Measurements from ENCODE around the gene EDN1.
"Not testable (repeated sequence)": the region's sequence is repeated elsewhere in the genome, so short reads cannot be mapped to it uniquely, and the experiment has no call there.

Gene EDN1

DNA sequence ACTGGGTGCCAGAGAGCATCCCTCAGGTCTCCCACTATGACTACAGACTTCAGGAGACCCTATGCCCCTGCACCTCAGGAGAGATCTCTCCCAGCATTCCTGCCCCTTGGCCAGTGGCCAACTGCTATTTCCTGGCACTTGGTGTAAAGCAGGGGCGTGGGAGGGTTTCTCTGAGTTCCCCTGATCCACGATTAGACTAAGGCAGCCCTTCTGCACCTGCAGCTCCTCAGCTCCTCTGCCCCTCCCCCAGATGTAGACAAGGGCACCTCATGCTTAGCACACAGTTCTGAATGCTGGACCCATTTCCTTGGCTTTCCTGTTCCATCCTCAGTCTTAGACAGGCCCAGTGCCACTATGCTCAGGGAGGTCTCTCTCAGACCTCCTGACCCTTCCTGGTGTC lies 28.6 kb downstream of the EDN1 start:
- DNase-seq (ENCODE audit: low read depth, low spot score), result no peak
- H3K36me3 ChIP-seq (ENCODE audit: insufficient read depth, low read length), result no peaks in the 10 kb centered on the region
- TF ChIP-seq POLR2AphosphoS5 (IDR thresholded peaks at IDR 0.05; ENCODE audit: borderline replicate concordance, low read depth, low read length) (no peak), FOXP2 (optimal IDR thresholded peaks at IDR 0.05; ENCODE audit: control extremely low read depth, extremely low read length, insufficient read depth) (no peak), EZH2 (IDR thresholded peaks at IDR 0.05) (no peak)

DNA sequence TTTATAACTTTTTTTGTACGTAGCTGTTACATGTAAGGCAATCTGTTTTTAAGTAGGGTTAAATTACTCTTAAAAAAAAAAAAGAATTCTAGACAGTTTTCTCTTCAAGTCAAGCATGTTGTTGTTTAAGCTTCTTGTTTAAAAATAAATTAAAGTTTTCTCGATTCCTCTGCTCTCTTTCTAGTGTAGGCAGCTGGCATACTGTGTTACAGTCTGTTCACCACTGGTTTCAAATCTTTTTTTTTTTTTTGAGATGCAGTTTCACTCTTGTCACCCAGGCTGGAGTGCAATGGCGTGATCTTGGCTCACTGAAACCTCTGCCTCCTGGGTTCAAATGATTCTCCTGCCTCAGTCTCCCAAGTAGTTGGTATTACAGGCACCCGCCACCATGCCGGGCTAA lies 29.9 kb downstream of the EDN1 start:
- H3K27ac ChIP-seq; DNase-seq (ENCODE audit: low read depth, low spot score); H3K9me3 ChIP-seq (ENCODE audit: low read depth, low read length): not testable (repeated sequence)

More for the DNA sequence above, 28.6 kb downstream of the EDN1 start:
- Histone ChIP-seq H3K9ac (ENCODE audit: insufficient read length) (no peak overlapping the region), H3K9me3 (ENCODE audit: low read depth, low read length) (no peaks in the 10 kb centered on the region), H3K27ac (no peak overlapping the region), H3K4me3 (no peak overlapping the region)

DNA sequence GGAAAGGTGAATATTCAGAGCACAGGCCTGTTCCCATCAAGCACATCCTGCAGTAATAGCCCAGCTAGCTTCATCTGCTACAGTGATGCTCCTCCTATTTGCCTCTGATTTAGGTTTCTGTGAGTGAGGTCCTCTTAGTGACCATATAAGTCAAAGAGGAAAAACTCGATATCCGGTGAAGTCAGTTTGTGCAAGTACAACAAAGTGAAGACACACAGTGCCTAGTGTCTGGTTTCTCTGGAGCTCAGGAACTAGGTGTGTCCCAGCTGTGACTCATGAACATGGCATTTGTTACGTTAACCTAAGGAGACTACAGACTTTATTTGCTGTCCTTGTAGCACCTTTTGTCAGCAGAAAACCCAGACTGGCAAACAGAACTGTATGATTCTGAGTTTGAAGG lies 33.9 kb downstream of the EDN1 start:
- H3K9ac ChIP-seq (ENCODE audit: insufficient read length), result no peak overlapping the region
- H3K9me3 ChIP-seq (ENCODE audit: low read depth, low read length), result no peaks in the 10 kb centered on the region
- no peak overlapping the region for H3K27ac ChIP-seq
- no peak overlapping the region for H3K4me3 ChIP-seq
- TF ChIP-seq FOXP2 (optimal IDR thresholded peaks at IDR 0.05; ENCODE audit: control extremely low read depth, extremely low read length, insufficient read depth) (no peak), EZH2 (IDR thresholded peaks at IDR 0.05) (no peak), POLR2AphosphoS5 (IDR thresholded peaks at IDR 0.05; ENCODE audit: borderline replicate concordance, low read depth, low read length) (no peak)
- no peaks in the 10 kb centered on the region for H3K36me3 ChIP-seq (ENCODE audit: insufficient read depth, low read length)
- DNase-seq (ENCODE audit: low read depth, low spot score), result no peak

More for the DNA sequence above, 29.9 kb downstream of the EDN1 start:
- H3K9ac ChIP-seq (ENCODE audit: insufficient read length); H3K4me3 ChIP-seq; H3K36me3 ChIP-seq (ENCODE audit: insufficient read depth, low read length): not testable (repeated sequence)

DNA sequence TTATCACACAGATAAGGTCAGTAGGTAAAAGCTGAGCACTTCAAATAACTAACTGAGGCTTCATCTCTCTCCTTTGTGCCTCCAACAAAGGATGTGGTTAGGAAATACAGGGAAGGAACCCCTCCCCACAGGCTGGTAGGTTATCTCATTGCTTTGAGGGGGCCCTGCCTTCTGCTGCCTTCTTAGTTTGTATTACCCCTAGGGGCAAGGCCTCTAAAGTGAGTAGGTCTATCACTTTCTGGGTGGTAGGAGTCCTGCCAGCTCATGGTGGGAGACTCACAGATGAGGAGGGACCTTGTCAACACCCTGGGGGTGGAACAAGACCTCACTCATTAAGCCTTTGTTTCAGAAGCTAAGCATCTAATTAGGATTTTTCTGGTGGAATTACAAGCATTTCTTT lies 34.6 kb downstream of the EDN1 start:
- TF ChIP-seq FOXP2 (optimal IDR thresholded peaks at IDR 0.05; ENCODE audit: control extremely low read depth, extremely low read length, insufficient read depth) (no peak), POLR2AphosphoS5 (IDR thresholded peaks at IDR 0.05; ENCODE audit: borderline replicate concordance, low read depth, low read length) (no peak), EZH2 (IDR thresholded peaks at IDR 0.05) (no peak)
- no peak overlapping the region for H3K27ac ChIP-seq
- H3K9ac ChIP-seq (ENCODE audit: insufficient read length), result no peak overlapping the region
- no peaks in the 10 kb centered on the region for H3K36me3 ChIP-seq (ENCODE audit: insufficient read depth, low read length)
- DNase-seq (ENCODE audit: low read depth, low spot score), result no peak
- no peak overlapping the region for H3K4me3 ChIP-seq
- H3K9me3 ChIP-seq (ENCODE audit: low read depth, low read length), result no peaks in the 10 kb centered on the region

- Histone ChIP-seq H3K4me3 (no peak overlapping the region), H3K36me3 (ENCODE audit: insufficient read depth, low read length) (no peaks in the 10 kb centered on the region), H3K9me3 (ENCODE audit: low read depth, low read length) (no peaks in the 10 kb centered on the region), H3K27ac (no peak overlapping the region), H3K9ac (ENCODE audit: insufficient read length) (no peak overlapping the region)
- TF ChIP-seq POLR2AphosphoS5 (IDR thresholded peaks at IDR 0.05; ENCODE audit: borderline replicate concordance, low read depth, low read length), result no peak
- no peak for TF ChIP-seq FOXP2 (optimal IDR thresholded peaks at IDR 0.05; ENCODE audit: control extremely low read depth, extremely low read length, insufficient read depth)
- no peak for TF ChIP-seq EZH2 (IDR thresholded peaks at IDR 0.05)
- no peak for DNase-seq (ENCODE audit: low read depth, low spot score)
These were observed 35.7 kb downstream of the EDN1 start for GRCh38 chr6:12325872-12326271.

DNA sequence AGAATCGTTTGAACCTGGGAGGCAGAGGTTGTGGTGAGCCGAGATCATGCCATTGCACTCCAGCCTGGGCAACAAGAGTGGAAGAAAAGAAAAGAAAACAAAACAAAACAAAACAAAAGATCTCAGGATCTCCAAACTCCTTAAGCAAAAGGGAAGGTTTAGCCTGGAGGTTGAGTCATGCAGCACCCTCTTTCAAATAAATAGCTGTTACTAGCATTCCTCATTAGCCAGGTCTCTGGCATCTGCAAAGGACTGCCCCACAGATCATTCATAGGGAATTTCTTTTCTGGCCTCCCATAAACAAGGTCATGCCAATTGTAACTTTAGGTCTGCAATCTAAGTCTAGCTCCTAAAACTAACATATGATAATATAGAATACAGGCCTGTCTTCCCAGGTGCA lies 37.2 kb downstream of the EDN1 start:
- no peak overlapping the region for H3K9ac ChIP-seq (ENCODE audit: insufficient read length)
- no peaks in the 10 kb centered on the region for H3K36me3 ChIP-seq (ENCODE audit: insufficient read depth, low read length)
- no peak overlapping the region for H3K27ac ChIP-seq
- no peak for DNase-seq (ENCODE audit: low read depth, low spot score)
- H3K4me3 ChIP-seq, result no peak overlapping the region
- H3K9me3 ChIP-seq (ENCODE audit: low read depth, low read length), result no peaks in the 10 kb centered on the region
- TF ChIP-seq FOXP2 (optimal IDR thresholded peaks at IDR 0.05; ENCODE audit: control extremely low read depth, extremely low read length, insufficient read depth), result no peak
- no peak for TF ChIP-seq POLR2AphosphoS5 (IDR thresholded peaks at IDR 0.05; ENCODE audit: borderline replicate concordance, low read depth, low read length)

- TF ChIP-seq EZH2 (IDR thresholded peaks at IDR 0.05) (no peak), POLR2AphosphoS5 (IDR thresholded peaks at IDR 0.05; ENCODE audit: borderline replicate concordance, low read depth, low read length) (no peak), FOXP2 (optimal IDR thresholded peaks at IDR 0.05; ENCODE audit: control extremely low read depth, extremely low read length, insufficient read depth) (no peak)
- Histone ChIP-seq H3K9me3 (ENCODE audit: low read depth, low read length) (no peaks in the 10 kb centered on the region), H3K9ac (ENCODE audit: insufficient read length) (no peak overlapping the region), H3K36me3 (ENCODE audit: insufficient read depth, low read length) (no peaks in the 10 kb centered on the region), H3K4me3 (no peak overlapping the region), H3K27ac (no peak overlapping the region)
- no peak for DNase-seq (ENCODE audit: low read depth, low spot score)
These were observed 37.8 kb downstream of the EDN1 start for GRCh38 chr6:12327988-12328387.

DNA sequence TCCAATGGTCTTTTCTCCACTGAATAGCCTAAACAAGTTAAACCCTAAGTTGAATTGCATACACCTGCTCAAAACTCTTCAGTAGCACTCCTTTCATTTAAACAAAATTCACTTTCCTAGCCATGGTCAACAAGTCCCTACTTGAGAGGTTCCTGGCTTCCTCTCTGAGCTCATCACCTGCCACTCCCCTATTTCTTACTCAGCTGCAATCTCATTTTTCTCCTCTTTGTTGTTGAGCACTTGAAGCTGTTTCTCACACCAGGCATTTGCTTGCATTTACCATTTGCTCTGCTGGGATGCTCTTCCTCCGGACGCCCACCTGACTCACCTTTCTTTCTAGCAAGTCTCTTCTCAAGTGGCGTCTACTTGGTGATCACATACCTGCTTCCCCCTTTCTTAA lies 38.5 kb downstream of the EDN1 start:
- H3K4me3 ChIP-seq, result no peak overlapping the region
- DNase-seq (ENCODE audit: low read depth, low spot score), result no peak
- H3K9ac ChIP-seq (ENCODE audit: insufficient read length), result no peak overlapping the region
- TF ChIP-seq FOXP2 (optimal IDR thresholded peaks at IDR 0.05; ENCODE audit: control extremely low read depth, extremely low read length, insufficient read depth) (no peak), EZH2 (IDR thresholded peaks at IDR 0.05) (no peak), POLR2AphosphoS5 (IDR thresholded peaks at IDR 0.05; ENCODE audit: borderline replicate concordance, low read depth, low read length) (no peak)
- H3K36me3 ChIP-seq (ENCODE audit: insufficient read depth, low read length), result no peaks in the 10 kb centered on the region
- H3K27ac ChIP-seq, result no peak overlapping the region
- no peaks in the 10 kb centered on the region for H3K9me3 ChIP-seq (ENCODE audit: low read depth, low read length)

DNA sequence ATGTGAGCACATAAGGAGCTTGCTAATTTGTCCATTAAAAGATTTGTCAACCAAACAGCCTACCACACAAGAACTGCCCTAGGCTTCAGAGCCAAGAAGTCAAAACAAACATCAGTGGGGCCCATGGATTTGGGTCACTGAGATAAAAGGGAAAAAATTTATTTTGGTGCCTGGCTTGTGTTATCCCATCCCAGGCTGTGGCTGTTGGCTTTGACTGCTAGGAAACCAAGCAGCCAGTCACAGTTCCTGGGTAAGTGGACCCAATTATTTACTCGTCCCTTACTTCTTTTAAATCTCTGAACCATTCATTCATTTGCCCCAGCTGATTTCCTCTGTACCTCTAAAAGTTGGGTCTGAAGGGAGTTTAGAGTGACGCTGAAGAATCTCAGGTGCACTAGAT lies 41.3 kb downstream of the EDN1 start:
- no peak for DNase-seq (ENCODE audit: low read depth, low spot score)
- no peak for TF ChIP-seq EZH2 (IDR thresholded peaks at IDR 0.05)
- Histone ChIP-seq H3K4me3 (no peak overlapping the region), H3K36me3 (ENCODE audit: insufficient read depth, low read length) (no peaks in the 10 kb centered on the region), H3K9me3 (ENCODE audit: low read depth, low read length) (no peaks in the 10 kb centered on the region), H3K27ac (no peak overlapping the region), H3K9ac (ENCODE audit: insufficient read length) (no peak overlapping the region)

Data from SK-N-MC (cell line).